GM13977 (cell line): ENCODE measurements around the gene ARHGAP4.

Source experiments
- DNase-seq: peaks from one replicate; pipeline ENCODE4 v3.0.0; 2012; ENCODE audit warnings: low spot score
- in situ Hi-C: fragments of 300-500 bp; cut with MboI; formaldehyde crosslinking; loops from one replicate; pipeline ENCODE4 v1.12.0; 2022; ENCODE audit warnings: low sequenced_read_pairs, low pct_unique_long_range_greater_than_20kb, mixed read lengths, inconsistent platforms; ENCODE audit not compliant: unreplicated experiment
- TF ChIP-seq, protein P1 (sequence below): IDR thresholded peaks from 2 replicates; pipeline ENCODE4 v1.5.1; 2012; ENCODE audit warnings: mild to moderate bottlenecking, control low read depth; ENCODE audit not compliant: insufficient read depth; ENCODE audit errors: extremely low read depth, missing control alignments

The ARHGAP4 gene

DNA sequence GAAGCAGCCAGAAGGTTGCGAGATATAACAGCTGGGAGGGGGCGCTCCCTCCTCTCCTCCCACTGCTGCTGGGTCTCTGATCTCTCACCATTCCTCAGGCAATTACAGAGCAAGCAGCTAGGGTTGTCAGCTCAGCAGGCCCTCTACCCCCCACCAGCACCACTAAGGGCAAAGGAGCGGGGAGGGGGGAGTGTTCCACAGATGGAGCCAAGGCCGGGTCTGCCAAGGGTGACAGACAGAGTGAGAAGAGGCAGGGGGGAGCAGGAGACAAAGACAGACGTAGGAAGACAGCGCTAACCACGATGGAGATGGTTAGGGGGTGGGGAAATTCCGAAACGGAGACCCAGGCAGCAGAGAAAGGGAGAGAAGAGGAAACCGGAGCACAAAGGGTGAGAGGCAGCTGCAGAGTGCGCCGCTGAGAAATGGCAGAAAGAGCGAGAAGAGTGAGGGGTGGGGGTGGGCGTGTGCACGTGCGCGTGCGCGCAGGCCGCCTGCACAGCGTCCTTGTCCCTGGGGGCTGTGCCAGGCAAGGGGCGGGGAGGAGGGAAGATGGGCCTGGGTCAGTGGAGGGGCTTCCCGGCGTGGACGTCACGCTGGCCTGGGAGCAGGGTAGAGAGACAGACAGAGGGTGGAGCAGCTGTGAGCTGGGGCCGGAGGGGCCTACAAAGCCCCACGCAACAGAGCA is 47.0 kb downstream of the ARHGAP4 start:
- no peak for DNase-seq
- in situ Hi-C loops = no loop called here
- TF ChIP-seq, protein P1, sequence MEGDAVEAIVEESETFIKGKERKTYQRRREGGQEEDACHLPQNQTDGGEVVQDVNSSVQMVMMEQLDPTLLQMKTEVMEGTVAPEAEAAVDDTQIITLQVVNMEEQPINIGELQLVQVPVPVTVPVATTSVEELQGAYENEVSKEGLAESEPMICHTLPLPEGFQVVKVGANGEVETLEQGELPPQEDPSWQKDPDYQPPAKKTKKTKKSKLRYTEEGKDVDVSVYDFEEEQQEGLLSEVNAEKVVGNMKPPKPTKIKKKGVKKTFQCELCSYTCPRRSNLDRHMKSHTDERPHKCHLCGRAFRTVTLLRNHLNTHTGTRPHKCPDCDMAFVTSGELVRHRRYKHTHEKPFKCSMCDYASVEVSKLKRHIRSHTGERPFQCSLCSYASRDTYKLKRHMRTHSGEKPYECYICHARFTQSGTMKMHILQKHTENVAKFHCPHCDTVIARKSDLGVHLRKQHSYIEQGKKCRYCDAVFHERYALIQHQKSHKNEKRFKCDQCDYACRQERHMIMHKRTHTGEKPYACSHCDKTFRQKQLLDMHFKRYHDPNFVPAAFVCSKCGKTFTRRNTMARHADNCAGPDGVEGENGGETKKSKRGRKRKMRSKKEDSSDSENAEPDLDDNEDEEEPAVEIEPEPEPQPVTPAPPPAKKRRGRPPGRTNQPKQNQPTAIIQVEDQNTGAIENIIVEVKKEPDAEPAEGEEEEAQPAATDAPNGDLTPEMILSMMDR = no peak

DNA sequence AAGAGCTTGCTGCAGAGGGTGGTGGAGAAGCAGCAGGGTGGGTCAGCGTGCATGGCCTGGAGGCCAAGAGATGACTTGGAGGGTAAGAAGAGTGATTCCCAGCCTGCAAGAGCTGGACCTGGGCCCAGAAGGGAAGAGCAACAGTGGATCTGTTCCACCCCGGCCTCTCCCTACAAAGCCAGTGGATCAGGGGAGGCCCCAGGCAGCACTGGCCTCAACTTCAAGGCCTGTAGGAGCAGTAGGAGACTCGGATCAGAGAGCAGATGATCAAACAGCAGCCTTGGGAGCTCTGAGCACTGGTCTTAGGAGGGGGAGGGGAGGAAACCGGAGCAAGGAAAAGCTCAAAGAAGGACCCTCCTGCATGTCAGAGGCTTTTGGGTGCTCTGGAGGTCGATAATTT is 47.7 kb downstream of the ARHGAP4 start:
- in situ Hi-C loops = no loop called here
- no peak for DNase-seq
- TF ChIP-seq, protein P1 = no peak

DNA sequence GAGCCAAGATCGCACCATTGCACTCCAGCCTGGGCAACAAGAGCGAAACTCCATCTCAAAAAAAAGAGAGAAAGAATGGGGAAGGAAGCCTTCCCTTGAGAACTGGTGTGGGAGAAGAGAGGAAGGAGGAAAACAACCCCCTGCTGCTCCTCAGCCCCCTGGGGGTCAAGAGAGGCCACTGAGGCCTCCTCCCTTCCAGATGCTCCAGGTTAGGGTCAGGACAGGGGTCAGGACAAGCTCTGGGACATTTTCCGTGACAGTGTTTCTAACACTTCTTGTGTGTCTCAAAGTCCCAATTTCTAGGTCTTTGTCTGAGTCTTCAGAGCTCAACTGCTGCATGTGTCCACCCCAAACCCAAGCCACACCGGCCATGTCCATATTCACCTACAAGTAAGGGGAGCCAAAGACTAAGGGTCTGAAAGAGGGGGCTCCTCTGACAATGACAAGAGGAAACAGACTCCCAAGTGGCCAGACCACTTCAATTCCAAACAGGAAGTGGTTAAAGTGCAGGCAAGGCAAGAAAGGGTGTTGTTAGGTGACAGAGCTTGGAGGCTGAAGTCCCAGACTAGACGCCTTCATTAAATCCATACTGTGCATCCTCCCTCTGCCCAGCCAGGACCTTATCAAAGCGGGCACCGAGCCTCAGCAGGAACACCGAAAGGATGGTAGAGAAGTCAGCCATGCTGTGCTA is 48.3 kb downstream of the ARHGAP4 start:
- in situ Hi-C loops = no loop called here
- TF ChIP-seq, protein P1 = no peak
- DNase-seq = peak; percentile 19

DNA sequence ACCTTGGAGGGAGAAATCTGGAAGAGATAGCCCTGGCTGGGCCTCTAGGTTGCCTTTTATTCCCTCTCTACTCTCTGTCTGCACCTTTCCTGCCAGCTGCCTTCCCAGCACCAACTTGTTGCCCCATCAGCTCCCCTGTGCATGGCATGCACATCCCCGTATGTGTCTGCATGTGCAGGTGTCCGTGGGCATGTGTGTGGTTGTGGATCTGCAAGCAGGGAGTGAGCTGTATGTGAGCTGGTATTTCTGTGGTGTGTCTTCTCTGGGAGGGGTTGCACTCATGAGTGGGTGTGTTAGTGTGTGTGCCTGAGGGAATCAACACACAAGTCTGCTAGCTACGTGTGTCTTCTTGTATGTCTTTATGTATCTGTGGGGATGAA is 50.0 kb downstream of the ARHGAP4 start:
- in situ Hi-C loops = no loop called here
- TF ChIP-seq, protein P1 = no peak
- DNase-seq = peak; percentile 36

DNA sequence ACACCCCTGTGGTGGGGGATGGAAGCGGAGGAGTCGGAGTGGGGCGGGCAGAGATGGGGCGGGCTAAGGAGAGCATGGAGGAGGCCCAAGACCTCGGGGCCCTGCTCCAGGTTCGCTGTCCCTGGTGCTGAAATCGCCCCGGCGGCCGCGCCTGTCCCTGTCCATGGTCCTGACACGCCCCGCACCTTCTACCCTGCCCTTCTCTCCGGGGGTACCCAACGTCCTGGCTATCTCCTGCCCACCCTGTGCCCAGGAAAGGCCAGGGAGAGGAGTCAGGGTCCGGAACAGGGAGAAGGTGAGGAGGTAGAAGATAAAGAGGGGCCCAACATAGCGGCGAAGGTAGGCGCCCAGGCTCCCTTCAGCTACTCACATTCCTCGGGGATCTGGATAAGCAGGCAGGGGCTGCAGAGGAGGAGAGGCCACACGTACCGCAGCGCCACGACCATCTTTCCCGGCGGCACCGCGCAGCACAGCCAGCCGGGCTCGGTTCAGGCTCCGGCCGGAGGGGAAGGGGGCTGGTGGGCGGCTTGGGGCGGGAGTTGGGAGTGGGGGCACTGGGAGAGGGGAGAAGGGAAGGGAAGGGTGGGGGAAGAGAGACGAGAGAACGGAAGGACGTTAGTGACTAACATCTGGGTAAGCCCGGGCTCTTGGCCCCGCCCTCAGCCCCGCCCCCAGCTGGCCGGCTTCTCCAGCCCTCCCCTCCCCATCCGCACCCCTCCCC is 50.5 kb downstream of the ARHGAP4 start:
- DNase-seq = peak; percentile 81
- in situ Hi-C loops = no loop called here
- TF ChIP-seq, protein P1 = no peak

DNA sequence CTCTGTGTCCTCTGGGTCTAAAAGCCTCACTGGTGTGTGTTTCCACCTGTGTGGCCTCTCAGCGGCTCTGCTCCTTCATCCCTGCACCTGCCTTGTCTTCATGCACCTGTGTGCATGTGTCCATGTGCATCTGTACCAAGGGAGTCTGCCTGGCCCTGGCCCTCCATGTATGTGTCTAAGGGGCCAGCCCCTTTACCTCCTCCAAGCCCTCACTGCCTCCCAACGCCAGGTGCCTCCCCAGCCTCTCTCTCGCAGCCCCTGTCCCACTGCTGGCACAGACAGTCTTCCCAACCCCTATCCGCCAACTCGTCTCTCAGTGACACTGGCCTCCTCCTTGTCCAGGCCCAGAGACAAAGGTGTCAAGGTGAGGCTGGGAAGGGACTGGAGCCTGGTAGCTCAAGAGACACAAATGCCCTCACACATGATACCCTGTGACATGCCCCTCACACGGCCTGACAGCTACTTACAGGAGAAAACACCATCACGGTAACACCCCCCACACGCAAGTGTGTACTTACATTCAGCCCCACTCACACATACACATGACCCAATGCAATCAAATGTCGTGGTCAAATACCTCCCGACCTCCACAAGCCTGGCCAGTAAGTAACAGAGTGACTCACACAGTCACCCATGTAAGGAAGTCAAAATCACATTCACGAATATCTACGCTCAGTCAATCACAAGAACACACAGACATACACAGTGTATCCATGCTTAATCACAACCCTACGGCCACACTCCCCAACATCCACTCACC is 51.5 kb downstream of the ARHGAP4 start:
- in situ Hi-C loops = no loop called here
- TF ChIP-seq, protein P1 = no peak
- DNase-seq = peak; percentile 24
